Activated CD8-positive, alpha-beta memory T cell treated with anti-CD3 and anti-CD28 coated beads, Interleukin-2, amount 50 U/mL, for 4 hours (primary cell): ENCODE results near the gene MYO1G.
"Not testable (repeated sequence)": the region's sequence is repeated elsewhere in the genome, so short reads cannot be mapped to it uniquely, and the experiment has no call there.

Experiments
- DNase-seq: peaks from one replicate; pipeline ENCODE4 v3.0.0-alpha.2; 2020

MYO1G gene

GRCh38 chr7:44999245-45000092 lies 20.7 kb upstream of the MYO1G start:
- DNase-seq = peak; percentile 98

DNA sequence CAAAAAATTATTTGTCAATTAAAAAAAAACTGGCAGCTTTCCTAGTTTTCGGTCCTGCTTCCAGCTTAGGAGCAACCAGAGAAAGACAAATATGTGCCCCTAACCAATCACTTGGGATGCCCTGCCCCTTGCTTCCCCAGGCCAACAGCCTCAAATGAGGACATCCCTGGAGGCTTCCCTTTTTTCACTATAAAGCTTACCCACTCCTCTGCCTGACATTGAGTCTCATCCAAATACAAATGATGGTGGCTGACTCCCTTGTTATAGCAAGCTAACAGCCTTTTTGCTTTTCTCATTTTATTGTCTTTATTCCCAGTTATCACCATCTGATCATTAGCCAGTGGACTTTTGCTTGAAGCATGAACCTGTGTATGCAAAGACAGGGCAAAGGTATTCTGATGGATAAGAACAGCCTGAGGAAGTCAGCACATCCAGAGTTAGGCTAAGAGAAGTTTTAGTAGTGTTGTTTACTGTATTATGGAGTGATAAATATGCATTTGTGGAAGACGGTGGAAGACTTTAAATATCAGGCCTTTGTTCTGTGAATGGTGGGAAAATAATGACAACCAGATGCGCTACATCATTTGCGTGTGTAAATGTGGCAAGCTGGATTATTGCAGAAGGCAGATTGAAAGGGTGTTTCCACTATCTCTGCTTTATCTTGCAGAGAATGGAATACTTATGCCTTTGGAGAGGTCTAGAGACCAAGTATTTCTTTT lies 19.5 kb upstream of the MYO1G start:
- no peak for DNase-seq

DNA sequence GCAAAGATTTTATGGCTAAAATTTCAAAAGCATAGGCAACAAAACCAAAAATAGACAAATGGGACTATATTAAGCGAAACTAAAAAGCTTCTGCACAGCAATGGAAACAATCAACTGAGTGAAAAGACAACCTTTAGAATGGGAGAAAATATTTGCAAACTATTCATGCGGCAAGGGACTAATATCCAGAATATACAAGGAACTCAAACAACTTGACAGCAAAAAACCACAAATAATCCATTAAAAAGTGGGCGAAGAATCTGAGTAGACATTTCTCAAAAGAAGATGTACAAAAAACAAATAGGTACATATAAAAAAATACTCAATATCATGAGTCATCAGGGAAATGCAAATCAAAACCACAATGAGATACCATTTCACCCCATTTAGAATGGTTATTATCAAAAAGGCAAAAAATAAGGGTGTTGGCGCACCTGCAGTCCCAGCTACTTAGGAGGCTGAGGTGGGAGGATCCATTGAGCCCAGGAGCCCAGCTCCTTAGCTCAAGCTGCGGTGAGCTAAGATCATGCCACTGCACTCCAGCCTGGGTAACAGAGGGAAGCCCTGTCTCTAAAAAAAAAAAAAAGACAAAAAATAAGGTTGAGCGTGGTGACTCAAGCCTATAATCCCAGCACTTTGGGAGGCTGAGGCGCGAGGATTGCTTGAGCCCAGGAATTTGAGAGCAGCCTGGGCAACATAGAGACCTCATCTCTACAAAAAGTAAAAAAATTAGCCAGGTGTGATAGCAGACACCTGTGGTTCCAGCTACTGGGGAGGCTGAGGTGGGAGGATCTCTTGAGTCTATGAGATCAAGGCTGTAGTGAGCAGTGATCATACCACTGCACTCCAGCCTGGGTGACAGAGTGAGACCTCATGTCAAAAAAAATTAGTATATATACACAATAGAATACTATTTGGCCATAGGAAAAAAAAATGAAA lies 17.0 kb upstream of the MYO1G start:
- no peak for DNase-seq

DNA sequence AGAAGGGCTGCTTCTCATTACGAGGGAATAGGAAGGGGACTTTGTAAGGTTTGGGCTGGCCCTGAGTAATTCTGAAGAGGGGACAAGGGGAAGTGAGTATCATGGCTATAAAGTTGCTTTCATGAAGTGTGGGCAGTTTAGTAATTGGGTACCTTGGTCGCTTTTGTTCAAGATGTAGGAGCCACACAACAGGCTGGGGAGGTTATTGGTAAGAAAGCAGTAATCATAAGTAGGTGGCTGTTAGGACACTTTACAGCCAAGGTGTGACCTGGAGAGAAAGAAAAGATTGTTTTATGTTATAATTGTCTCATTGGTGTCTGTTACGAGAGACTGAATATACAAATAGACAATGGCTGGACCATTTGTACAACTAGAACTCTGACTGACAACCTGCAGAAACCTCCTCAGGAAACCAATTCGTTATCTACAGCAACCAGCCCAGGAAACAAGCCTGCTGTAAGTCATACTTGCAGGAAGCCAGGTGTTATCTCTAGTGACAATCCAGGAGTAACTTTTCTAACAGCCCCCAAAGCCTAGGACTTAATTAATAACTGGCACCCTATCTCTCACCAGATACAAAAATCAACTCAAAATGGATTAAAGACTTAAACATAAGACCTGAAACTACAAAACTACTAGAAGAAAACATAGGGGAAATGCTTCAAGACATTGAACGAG lies 16.2 kb upstream of the MYO1G start:
- no peak for DNase-seq

DNA sequence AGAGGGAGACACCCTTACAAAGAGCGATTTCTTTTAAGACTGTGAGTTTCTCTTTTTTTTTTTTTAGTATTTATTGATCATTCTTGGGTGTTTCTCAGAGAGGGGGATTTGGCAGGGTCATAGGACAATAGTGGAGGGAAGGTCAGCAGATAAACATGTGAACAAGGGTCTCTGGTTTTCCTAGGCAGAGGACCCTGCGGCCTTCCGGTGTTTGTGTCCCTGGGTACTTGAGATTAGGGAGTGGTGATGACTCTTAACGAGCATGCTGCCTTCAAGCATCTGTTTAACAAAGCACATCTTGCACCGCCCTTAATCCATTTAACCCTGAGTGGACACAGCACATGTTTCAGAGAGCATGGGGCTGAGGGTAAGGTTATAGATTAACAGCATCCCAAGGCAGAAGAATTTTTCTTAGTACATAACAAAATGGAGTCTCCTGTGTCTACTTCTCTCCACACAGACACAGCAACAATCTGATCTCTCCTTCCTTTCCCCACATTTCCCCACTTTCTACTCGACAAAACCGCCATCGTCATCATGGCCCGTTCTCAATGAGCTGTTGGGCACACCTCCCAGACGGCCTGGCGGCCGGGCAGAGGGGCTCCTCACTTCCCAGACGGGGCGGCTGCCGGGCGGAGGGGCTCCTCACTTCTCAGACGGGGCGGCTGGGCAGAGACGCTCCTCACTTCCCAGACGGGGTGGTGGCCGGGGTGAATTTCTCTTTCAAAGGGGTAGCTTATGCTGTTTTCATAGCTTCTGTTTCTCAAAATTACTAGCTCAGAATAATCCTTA lies 13.4 kb upstream of the MYO1G start:
- DNase-seq = not testable (repeated sequence)

DNA sequence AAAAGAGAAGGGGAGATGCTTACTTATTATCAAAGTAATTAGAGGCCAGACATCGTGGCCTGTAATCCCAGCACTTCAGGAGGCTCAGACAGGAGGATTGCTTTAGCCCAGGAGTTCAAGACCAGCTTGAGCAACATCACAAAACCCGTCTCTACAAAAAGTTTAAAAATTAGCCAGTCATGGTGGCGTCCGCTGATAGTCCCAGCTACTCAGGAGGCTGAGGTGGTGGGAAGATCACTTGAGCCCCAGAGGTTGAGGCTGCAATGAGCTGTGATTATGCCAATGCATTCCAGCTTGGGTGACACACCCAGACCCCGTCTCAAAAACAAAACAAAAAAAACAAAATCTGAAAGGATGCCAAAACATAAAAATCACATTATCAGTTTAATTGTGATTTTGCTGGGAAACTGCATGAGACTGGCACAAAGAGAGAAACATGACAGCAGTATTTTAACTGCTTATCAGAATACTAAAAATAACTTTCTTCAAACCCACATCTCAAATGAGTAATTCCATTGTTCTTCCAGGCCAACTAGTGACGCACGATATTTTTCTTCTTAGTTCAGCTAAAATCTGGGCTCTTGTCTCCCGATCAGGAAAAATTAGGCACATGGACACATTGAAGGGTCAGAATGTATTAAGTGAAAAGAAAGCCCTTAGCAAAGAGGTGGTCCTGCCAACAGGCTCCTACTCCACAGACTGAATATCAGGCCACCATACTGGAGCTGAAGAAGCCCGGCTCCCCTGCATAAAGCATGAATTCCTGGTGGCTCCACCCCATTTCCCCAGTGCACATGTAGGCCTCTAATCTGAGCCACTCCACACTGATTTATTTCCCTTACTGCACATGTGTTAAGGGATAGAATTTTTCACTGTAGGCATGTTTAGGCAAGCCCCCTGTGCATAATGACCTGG lies 11.6 kb upstream of the MYO1G start:
- DNase-seq = no peak

DNA sequence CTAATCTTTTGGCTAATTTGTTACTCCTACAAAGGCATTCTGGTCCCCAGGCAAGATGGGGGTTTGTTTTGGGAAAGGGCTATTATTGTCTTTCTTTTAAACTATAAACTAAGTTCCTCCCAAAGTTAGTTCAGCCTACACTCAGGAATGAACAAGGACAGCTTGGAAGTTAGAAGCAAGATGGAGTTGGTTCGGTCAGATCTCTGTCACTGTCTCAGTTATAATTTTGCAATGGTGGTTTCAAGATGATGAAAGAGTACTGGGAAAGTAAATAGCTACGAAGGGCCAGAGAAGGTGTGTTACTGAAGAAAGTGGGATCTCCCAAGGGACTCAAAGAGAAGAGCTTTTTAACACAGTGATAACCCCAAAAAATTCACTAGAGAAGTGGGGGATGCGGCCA lies 10.3 kb upstream of the MYO1G start:
- DNase-seq = no peak

DNA sequence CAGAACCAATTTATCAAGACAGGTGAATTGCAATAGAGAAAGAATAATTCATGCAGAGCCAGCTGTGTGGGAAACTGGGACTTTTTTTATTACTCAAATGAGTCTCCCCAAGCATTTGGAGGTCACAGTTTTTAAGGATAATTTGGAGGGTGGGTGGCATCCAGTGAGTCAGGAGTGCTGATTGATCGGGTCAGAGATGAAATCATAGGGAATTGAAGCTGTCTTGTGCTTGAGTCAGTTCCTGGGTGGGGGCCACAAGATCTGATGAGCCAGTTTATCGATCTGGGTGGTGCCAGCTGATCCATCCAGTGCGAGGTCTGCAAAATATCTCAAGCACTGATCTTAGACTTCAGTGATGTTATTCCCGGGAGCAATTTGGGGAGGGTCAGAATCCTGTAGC lies 9.9 kb upstream of the MYO1G start:
- DNase-seq = no peak

GRCh38 chr7:44987996-44988395 lies 9.2 kb upstream of the MYO1G start:
- DNase-seq = no peak

DNA sequence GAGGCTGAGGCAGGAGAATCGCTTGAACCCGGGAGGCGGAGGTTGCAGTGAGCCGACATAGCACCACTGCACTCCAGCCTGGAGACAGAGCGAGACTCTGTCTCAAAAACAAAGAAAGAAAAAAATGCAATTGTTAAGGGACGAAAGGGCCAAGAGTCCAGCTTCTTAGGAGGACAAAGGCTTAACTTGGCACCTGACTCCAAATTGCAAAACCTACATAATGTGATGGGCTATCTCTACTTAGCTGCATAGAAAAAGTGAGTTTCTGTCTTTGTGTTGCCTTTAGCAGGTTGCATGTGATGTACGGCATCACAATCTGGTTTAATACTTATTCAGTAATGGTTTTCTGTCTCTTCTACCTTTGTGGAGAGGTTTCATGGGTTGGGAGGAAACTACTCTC lies 8.6 kb upstream of the MYO1G start:
- no peak for DNase-seq

DNA sequence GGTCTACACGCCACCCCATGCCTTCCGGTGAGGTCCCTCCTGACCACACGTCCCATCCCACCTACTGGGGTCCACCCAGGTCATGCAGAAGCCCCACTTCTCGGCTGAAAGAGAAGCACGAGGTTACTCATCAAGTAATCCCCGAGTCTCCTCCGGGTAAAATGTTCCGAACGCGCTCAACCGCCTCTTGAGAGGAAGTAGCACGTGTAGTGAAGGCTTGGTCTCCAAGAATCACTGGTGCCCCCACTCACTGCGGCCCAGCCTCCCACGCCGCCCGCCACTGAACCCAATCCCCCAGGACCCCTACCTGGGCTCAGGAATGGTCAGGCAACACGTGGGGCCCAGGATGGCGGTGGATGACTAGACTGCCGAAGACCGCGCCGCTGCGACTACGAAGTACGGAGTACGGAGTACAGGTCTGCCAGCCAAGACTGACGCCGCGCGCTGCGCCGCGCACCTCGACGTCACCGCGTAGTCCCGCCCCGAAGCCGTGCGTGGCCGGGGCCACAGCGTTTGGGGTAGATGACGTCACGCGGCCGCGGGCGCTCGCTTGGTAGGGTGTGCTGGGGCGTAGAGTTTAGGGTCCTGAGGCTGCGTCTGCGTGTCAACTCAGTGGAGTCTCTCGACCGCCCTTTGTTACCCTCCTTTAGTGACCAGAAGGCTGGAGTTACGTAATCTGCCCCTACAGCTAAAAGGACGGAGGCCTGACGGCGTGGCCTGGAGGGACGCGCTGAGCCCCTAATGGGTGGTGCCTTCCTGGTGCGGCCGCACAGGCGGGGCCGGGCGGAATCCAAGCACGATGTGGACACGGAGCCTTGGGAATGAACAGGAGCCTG lies 7.6 kb upstream of the MYO1G start:
- peak; percentile 98 for DNase-seq

GRCh38 chr7:44985900-44986217 lies 7.0 kb upstream of the MYO1G start:
- DNase-seq = no peak

DNA sequence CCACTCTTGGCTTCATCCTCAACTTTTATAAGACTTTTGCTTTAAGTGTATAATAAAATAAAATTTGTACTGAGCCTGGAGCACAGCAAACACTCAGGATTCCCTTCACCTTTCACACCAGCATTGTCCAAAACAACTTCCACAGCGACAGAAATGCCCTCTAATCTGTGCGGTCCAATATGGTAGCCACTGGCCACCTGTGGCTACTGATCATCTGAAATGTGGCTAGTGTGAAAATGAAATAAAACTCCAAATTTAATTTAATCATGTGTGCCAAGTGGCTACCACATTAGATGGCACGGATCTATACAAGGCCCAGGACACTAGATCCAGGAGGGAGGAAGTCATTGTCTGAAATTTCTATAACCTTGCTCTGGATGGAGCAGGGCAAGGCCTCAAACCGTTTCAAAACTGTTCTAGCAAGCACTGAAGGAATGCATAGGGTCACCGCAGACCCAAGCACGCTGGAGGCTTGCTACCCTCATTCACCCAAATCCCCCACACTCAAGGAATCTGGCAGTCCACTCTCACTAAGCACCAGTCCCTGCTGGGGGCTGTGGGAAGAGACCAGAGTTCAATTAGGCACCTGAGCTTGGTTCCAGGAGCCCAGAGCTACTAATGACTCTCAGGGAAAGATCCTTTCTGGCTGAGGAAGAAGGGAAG lies 6.3 kb upstream of the MYO1G start:
- DNase-seq = no peak

GRCh38 chr7:44984478-44984758 lies 5.6 kb upstream of the MYO1G start:
- no peak for DNase-seq

- DNase-seq = no peak
Measured at GRCh38 chr7:44983742-44984477, 5.1 kb upstream of the MYO1G start.

DNA sequence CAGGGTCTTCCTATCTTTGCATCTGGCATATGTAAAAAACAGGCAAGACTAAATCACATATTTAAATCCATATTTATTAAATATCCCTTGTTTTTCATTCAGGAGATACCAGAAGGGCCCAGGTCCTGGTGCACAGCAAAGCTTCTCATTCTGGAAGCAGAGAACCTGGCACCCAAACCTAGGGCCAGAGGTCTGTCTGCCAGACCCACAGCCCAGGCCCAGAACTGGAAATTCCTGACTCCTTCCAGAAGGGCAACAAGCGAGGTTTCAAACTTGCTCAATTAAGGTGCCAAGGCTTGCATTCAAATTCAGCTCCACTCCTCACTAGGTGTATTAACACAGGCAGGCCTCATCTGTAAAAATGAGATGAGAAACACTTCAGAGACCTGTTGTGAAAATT lies 4.2 kb upstream of the MYO1G start:
- DNase-seq = no peak

DNA sequence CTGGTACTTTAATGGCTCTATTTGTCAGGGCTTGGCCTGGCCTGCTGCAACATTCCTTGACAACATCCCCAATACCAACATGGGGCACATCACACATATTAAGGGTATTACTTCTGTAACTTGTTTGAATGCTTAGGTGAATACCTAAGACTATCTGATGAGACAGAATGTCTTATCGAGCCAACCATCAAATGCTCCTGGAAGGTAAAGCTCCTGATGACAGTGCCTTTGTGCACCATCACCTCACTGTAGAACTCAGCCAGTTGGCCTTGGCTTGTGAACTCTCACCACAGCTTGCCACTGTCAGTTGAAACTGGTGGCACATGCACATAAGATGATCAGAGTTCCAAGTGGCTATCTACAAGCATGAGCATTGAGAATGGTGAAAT lies 3.7 kb upstream of the MYO1G start:
- DNase-seq = no peak

GRCh38 chr7:44981035-44981706 lies 2.4 kb upstream of the MYO1G start:
- no peak for DNase-seq
